WTC11 (cell line): ENCODE data around the gene ALK. TPM values are rescaled to one million over a fixed set of nuclear protein-coding genes. Genes with fewer than 3 reads are reported as not detected.

Experiments
- ATAC-seq: fragments of 200-7000 bp; cut with Tn5 transposase; 2 replicates; pipeline ENCODE4 v1.10.0; 2021; ENCODE audit warnings: mild to moderate bottlenecking, moderate library complexity
- CTCF ChIA-PET: fragments of 300-600 bp; sonication (Branson Sonifier 250); formaldehyde crosslinking; loops from one replicate; lab custom pipeline; 2021; ENCODE audit warnings: antibody characterized with exemption; lab: Charles Lee
- POLR2A ChIA-PET: fragments of 350-600 bp; sonication (Branson Sonifier 250); formaldehyde crosslinking; loops from one replicate; lab custom pipeline; 2021; ENCODE audit warnings: antibody characterized with exemption; lab: Charles Lee
- DNase-seq: peaks from one replicate; pipeline ENCODE4 v3.0.0; 2021; ENCODE audit warnings: low spot score
- H3K27ac Mint-ChIP-seq: 2 replicates; pipeline ENCODE4 v1.8.0; 2021; ENCODE audit warnings: mixed read lengths
- H3K27me3 Mint-ChIP-seq: 2 replicates; pipeline ENCODE4 v1.8.0; 2021; ENCODE audit warnings: low read depth, mild to moderate bottlenecking, moderate library complexity, mixed read lengths
- H3K36me3 Mint-ChIP-seq: 2 replicates; pipeline ENCODE4 v1.8.0; 2021; ENCODE audit warnings: mixed read lengths
- H3K4me1 Mint-ChIP-seq: 2 replicates; pipeline ENCODE4 v1.8.0; 2022; ENCODE audit warnings: mixed read lengths
- H3K4me3 Mint-ChIP-seq: 2 replicates; pipeline ENCODE4 v1.8.0; 2021; ENCODE audit warnings: mild to moderate bottlenecking, moderate library complexity, mixed read lengths
- H3K9me3 Mint-ChIP-seq: 2 replicates; pipeline ENCODE4 v1.8.0; 2021; ENCODE audit warnings: mixed read lengths
- AR ChIP-seq: fragments of 250-450 bp; sonication (Bioruptor Pico); IDR thresholded peaks from 2 replicates; pipeline ENCODE4 v1.9.0; 2021; ENCODE audit warnings: mild to moderate bottlenecking
- CDX4 ChIP-seq: fragments of 250-450 bp; sonication (Bioruptor Pico); IDR thresholded peaks from 2 replicates; pipeline ENCODE4 v1.9.0; 2021; ENCODE audit warnings: moderate library complexity, mild to moderate bottlenecking, inconsistent platforms, borderline replicate concordance
- E2F4 ChIP-seq: sonication (generic); formaldehyde crosslinking; IDR thresholded peaks from 2 replicates; pipeline ENCODE4 v1.8.1; 2022; ENCODE audit warnings: low read depth, mild to moderate bottlenecking, moderate library complexity, missing genetic modification reagents, borderline replicate concordance
- ELF4 ChIP-seq: sonication (generic); formaldehyde crosslinking; IDR thresholded peaks from 2 replicates; pipeline ENCODE4 v1.8.1; 2022; ENCODE audit warnings: low read depth, mild to moderate bottlenecking, moderate library complexity, missing genetic modification reagents
- EMX1 ChIP-seq: fragments of 250-450 bp; sonication (Bioruptor Pico); IDR thresholded peaks from 2 replicates; pipeline ENCODE4 v1.8.0; 2021; ENCODE audit warnings: mild to moderate bottlenecking
- ETV6 ChIP-seq: sonication (generic); formaldehyde crosslinking; IDR thresholded peaks from 2 replicates; pipeline ENCODE4 v1.8.1; 2022; ENCODE audit warnings: mild to moderate bottlenecking, missing genetic modification reagents
- GTF2I ChIP-seq: fragments of 250-450 bp; sonication (Bioruptor Pico); conservative IDR thresholded peaks from 2 replicates; pipeline ENCODE4 v1.4.0; 2021; ENCODE audit warnings: mild to moderate bottlenecking
- JUN ChIP-seq: sonication (generic); formaldehyde crosslinking; IDR thresholded peaks from 2 replicates; pipeline ENCODE4 v1.8.0; 2023; ENCODE audit warnings: mild to moderate bottlenecking, missing genetic modification reagents
- MYBL2 ChIP-seq: sonication (generic); formaldehyde crosslinking; IDR thresholded peaks from 2 replicates; pipeline ENCODE4 v1.8.1; 2023; ENCODE audit warnings: mild to moderate bottlenecking, moderate library complexity, missing genetic modification reagents
- NFE2L1 ChIP-seq: sonication (generic); formaldehyde crosslinking; IDR thresholded peaks from 2 replicates; pipeline ENCODE4 v1.8.1; 2023; ENCODE audit warnings: missing genetic modification reagents
- NFYB ChIP-seq: sonication (generic); formaldehyde crosslinking; conservative IDR thresholded peaks from 2 replicates; pipeline ENCODE4 v1.8.0; 2022; ENCODE audit warnings: low read depth, missing genetic modification reagents
- NR3C1 ChIP-seq: sonication (generic); formaldehyde crosslinking; conservative IDR thresholded peaks from 2 replicates; pipeline ENCODE4 v1.8.1; 2023; ENCODE audit warnings: low read depth, mild to moderate bottlenecking, missing genetic modification reagents
- RELA ChIP-seq: sonication (generic); formaldehyde crosslinking; IDR thresholded peaks from 2 replicates; pipeline ENCODE4 v1.8.1; 2022; ENCODE audit warnings: missing genetic modification reagents, mild to moderate bottlenecking, borderline replicate concordance
- SP1 ChIP-seq: sonication (generic); formaldehyde crosslinking; conservative IDR thresholded peaks from 2 replicates; pipeline ENCODE4 v1.8.1; 2022; ENCODE audit warnings: missing genetic modification reagents
- TEAD1 ChIP-seq: sonication (generic); formaldehyde crosslinking; IDR thresholded peaks from 2 replicates; pipeline ENCODE4 v1.8.0; 2022; ENCODE audit warnings: mild to moderate bottlenecking, missing genetic modification reagents
- ZBTB21 ChIP-seq: sonication (generic); formaldehyde crosslinking; IDR thresholded peaks from 2 replicates; pipeline ENCODE4 v1.8.1; 2023; ENCODE audit warnings: mild to moderate bottlenecking, missing genetic modification reagents, borderline replicate concordance
- ZNF317 ChIP-seq: sonication (generic); formaldehyde crosslinking; IDR thresholded peaks from 2 replicates; pipeline ENCODE4 v1.8.1; 2023; ENCODE audit warnings: low read depth, mild to moderate bottlenecking, moderate library complexity, missing genetic modification reagents, borderline replicate concordance
- ZNF396 ChIP-seq: fragments of 250-450 bp; sonication (Bioruptor Pico); IDR thresholded peaks from 2 replicates; pipeline ENCODE4 v1.8.0; 2021; ENCODE audit warnings: mild to moderate bottlenecking, moderate library complexity, borderline replicate concordance
- ZNF416 ChIP-seq: fragments of 250-450 bp; sonication (Bioruptor Pico); IDR thresholded peaks from 2 replicates; pipeline ENCODE4 v1.9.0; 2021; ENCODE audit warnings: mild to moderate bottlenecking, inconsistent platforms
- ZNF423 ChIP-seq: fragments of 250-450 bp; sonication (Bioruptor Pico); IDR thresholded peaks from 2 replicates; pipeline ENCODE4 v2.1.2; 2022; ENCODE audit warnings: mild to moderate bottlenecking, moderate library complexity
- total RNA-seq: library from RNA; stranded (reverse); gene quantifications from 3 replicates; pipeline ENCODE4 v1.2.3, GENCODE V29; 2021
- TF ChIP-seq, protein P1 (sequence below): sonication (generic); formaldehyde crosslinking; IDR thresholded peaks from 2 replicates; pipeline ENCODE4 v1.8.0; 2023; ENCODE audit warnings: missing genetic modification reagents
- TF ChIP-seq, protein P2 (sequence below): sonication (generic); formaldehyde crosslinking; conservative IDR thresholded peaks from 2 replicates; pipeline ENCODE4 v1.8.1; 2022; ENCODE audit warnings: mild to moderate bottlenecking, missing genetic modification reagents

The ALK gene
- total RNA-seq, 1 experiment from 2014 or later = not detected

DNA sequence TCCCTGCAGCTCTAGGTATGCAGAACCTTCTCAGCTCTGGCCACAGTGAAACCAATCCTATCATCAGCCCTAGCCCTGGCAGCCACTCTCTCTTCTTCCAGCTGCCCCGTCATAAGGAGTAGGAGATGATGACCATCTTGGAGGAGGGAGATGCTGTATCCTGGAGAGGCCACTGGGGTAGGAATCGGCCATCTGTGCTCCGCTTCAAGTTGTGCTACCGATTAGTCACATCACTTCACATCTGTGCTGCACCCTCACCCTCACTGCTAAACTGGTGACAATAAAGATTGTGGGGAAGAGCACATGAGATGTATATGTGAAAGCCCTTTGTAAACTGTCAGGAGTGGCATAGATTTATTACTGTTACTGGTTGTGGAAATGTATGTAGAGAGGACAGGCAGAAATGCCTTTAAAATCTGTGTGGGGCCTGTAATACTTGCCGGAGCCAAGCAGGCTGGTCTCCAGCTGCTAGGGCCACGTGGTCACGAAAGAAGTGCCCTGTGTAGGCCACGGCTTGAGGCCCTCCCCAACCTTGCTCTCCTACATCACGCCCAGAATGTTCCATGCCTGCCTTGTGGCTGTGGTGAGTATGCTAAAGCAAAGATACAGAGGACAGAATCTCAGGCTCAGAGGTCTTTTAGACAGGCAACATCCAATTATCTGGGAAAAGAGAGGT lies 569.3 kb downstream of the ALK start:
- H3K4me1 Mint-ChIP-seq = peaks cover 11% of the 10 kb centered on the region; the same call in 1 of the 2 replicates
- POLR2A ChIA-PET = no interaction called here
- H3K4me3 Mint-ChIP-seq = no peak overlapping the region
- no peak overlapping the region for H3K27ac Mint-ChIP-seq
- DNase-seq = no peak
- H3K27me3 Mint-ChIP-seq = no peaks in the 10 kb centered on the region
- no peaks in the 10 kb centered on the region for H3K36me3 Mint-ChIP-seq
- TF ChIP-seq JUN (CRISPR knock-in tag) (no peak), EMX1 (CRISPR knock-in tag) (no peak), ELF4 (CRISPR knock-in tag) (no peak), TEAD1 (CRISPR knock-in tag) (no peak), ETV6 (CRISPR knock-in tag) (no peak), ZNF416 (CRISPR knock-in tag) (no peak), CDX4 (CRISPR knock-in tag) (no peak), MYBL2 (CRISPR knock-in tag) (no peak), ZNF317 (CRISPR knock-in tag) (no peak), ZNF423 (CRISPR knock-in tag) (no peak), AR (CRISPR knock-in tag) (no peak), NFYB (CRISPR knock-in tag) (no peak), RELA (CRISPR knock-in tag) (no peak), ZNF396 (CRISPR knock-in tag) (no peak)
- TF ChIP-seq, protein P1, sequence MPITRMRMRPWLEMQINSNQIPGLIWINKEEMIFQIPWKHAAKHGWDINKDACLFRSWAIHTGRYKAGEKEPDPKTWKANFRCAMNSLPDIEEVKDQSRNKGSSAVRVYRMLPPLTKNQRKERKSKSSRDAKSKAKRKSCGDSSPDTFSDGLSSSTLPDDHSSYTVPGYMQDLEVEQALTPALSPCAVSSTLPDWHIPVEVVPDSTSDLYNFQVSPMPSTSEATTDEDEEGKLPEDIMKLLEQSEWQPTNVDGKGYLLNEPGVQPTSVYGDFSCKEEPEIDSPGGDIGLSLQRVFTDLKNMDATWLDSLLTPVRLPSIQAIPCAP (CRISPR knock-in tag) = no peak
- TF ChIP-seq, protein P2, sequence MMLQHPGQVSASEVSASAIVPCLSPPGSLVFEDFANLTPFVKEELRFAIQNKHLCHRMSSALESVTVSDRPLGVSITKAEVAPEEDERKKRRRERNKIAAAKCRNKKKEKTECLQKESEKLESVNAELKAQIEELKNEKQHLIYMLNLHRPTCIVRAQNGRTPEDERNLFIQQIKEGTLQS (CRISPR knock-in tag) = no peak
- TF ChIP-seq, all 79 proteins: peak for 0
- no peak for ATAC-seq
- H3K9me3 Mint-ChIP-seq = no peaks in the 10 kb centered on the region
- CTCF ChIA-PET = no interaction called here

DNA sequence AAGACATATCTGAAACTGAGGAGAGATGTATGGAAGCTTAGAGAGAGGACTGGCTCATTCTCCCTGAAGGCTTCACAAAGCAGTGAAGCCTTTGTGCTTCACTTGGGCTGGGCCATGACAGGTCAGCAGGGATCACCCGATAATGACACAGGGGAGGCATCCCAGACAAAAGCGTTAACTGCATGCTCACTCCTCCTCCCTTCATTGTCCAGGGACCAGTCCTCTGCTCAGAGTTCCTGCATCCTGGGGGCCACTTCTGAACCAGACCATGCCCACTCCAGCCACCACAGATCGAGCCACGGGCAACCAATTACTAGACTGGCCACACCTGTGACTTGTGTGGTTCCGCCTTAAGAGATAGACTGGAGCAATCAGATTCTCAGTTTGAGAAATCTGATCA lies 570.1 kb downstream of the ALK start:
- H3K9me3 Mint-ChIP-seq = no peaks in the 10 kb centered on the region
- DNase-seq (no peak), ATAC-seq (no peak)
- H3K27me3 Mint-ChIP-seq = no peaks in the 10 kb centered on the region
- CTCF ChIA-PET = no interaction called here
- no peak overlapping the region for H3K27ac Mint-ChIP-seq
- H3K36me3 Mint-ChIP-seq = no peaks in the 10 kb centered on the region
- POLR2A ChIA-PET = no interaction called here
- peaks cover 11% of the 10 kb centered on the region for H3K4me1 Mint-ChIP-seq
- TF ChIP-seq NR3C1 (CRISPR knock-in tag) (no peak), ZBTB21 (CRISPR knock-in tag) (no peak), ZNF317 (CRISPR knock-in tag) (no peak), NFE2L1 (no peak), RELA (CRISPR knock-in tag) (no peak), E2F4 (CRISPR knock-in tag) (no peak), GTF2I (CRISPR knock-in tag) (no peak), ZNF423 (CRISPR knock-in tag) (no peak), EMX1 (CRISPR knock-in tag) (no peak), SP1 (CRISPR knock-in tag) (no peak)
- H3K4me3 Mint-ChIP-seq = no peak overlapping the region
